Measurements from ENCODE around the gene PLPPR3.

DNA sequence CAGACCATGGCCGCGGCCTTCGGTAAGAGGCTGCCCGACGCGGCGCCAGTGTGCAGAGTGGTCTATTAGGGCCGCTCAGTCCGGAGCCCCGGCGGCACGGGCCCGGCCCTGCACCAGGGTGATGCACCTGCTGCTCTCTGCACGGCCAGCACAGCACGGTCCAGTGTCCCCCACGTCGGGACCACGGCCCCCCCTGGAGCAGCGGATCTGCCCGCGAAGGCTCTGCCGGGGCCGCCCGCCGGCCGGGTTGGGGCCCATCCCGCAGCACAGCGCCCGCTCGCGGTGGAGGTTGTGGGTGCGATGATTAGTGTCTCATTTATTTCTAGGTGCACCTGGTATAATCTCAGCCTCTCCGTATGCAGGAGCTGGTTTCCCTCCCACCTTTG, 16.6 kb downstream of the PLPPR3 start:
- TF ChIP-seq CTCF (conservative IDR thresholded peaks at IDR 0.05) (no peak), EZH2 (IDR thresholded peaks at IDR 0.05; ENCODE audit: low read depth) (no peak)
